Measurements from ENCODE around the gene CEP128.
A peak's percentile ranks its signal among the peaks of the same experiment; 100 is the strongest.

The CEP128 gene

DNA sequence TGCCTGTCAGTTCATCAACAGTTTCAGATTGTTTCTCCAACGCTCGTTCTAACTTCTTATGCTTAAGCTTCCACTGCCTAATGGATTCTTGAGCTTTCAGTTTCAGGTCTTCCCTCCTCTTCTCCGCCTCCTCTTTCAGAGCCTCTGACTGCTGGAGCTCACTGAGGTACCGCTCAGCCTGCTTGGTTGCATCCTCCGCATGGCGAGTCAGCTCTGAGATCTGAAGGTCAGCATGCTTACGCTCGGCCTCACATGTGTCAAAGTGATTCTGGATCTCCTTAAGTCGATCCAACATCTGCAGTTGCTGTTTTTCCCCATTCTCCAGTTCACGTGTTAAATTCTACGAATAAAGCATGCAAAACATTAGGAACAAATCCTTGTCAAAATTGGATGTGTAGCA, 148.8 kb downstream of the CEP128 start:
- TF ChIP-seq GATA3 (IDR thresholded peaks at IDR 0.05; ENCODE audit: low read depth, low read length) (no peak), GATA2 (IDR thresholded peaks at IDR 0.05; ENCODE audit: low read depth, low read length) (no peak)

DNA sequence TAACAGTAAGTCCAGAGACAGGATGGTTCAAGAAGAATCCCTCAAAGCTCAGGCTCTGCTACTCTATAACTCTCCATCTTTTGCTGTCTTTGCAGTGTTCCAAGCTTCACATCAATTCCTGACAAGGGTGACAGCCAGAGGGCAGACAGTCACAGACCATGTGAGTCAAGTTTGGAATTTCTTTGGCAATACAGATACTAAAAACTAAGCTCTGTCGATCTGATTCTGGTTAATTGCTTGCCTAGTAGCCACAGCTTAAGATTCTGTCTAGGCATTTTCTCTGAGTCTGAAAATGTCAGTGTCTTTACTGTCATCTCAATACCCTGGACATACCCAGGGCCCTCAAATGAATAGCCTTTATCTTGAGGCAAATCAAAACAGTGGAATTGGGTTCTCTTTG, 153.7 kb downstream of the CEP128 start:
- no peak for TF ChIP-seq GATA3 (IDR thresholded peaks at IDR 0.05; ENCODE audit: low read depth, low read length)
- TF ChIP-seq GATA2 (IDR thresholded peaks at IDR 0.05; ENCODE audit: low read depth, low read length) = no peak

GRCh38 chr14:80784820-80785219, 156.7 kb downstream of the CEP128 start:
- no peak for TF ChIP-seq GATA2 (IDR thresholded peaks at IDR 0.05; ENCODE audit: low read depth, low read length)
- no peak for TF ChIP-seq GATA3 (IDR thresholded peaks at IDR 0.05; ENCODE audit: low read depth, low read length)

DNA sequence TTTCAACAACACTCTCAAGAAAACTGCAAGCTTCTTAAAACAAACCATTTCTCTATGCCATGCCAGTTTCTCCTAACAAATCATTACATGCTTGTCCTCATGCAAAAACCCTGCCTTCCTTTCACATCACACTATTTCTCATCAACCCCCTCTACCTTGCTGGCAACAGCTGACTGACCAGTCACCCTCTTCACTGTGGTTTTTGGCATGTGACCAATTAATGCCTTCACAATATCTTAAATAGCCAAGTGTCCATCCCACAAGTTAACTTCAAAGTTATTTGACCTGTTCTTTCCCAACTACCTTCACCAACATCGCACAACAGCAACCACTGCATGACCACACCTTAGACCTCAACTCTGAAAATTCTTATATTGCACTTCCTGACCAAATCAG, 159.6 kb downstream of the CEP128 start:
- TF ChIP-seq GATA3 (IDR thresholded peaks at IDR 0.05; ENCODE audit: low read depth, low read length) = no peak
- TF ChIP-seq GATA2 (IDR thresholded peaks at IDR 0.05; ENCODE audit: low read depth, low read length) = no peak

DNA sequence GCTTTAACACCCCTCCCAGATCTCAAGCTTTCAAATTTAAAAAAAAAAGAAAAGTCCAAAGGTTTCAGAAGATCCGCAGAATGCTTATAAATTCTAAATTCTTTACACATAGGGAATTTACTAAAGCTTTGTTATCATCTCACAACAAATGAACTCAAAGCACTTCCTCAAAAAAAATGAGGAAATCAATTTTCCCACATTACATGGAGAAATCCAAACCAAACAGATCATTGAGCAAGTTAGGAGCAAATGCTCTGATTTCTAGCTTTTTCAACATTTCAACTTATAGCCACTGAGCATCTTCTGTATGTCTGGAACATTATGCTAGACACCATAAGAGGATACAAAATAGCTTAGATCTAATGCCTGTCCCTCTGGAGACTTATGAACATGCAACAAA, 161.0 kb downstream of the CEP128 start:
- no peak for TF ChIP-seq GATA3 (IDR thresholded peaks at IDR 0.05; ENCODE audit: low read depth, low read length)
- TF ChIP-seq GATA2 (IDR thresholded peaks at IDR 0.05; ENCODE audit: low read depth, low read length) = no peak

DNA sequence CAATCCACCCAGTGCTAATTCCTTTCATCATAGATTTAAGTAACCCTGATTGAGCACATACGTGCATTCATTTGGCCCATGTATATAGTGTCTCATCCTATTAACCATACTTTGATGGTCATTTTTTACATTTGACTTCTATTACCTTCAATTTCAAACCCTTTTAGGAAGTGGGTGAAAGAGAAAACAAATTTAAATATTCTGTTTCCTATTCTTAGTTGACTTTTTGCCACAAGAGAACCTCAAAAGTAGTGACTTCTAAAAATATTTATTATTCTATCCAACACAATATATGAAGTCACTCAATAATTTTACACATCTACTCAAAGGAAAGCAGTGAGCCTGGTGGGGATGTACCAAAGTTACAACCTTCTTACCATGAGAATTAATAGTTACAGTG, 164.9 kb downstream of the CEP128 start:
- TF ChIP-seq GATA2 (IDR thresholded peaks at IDR 0.05; ENCODE audit: low read depth, low read length) (no peak), GATA3 (IDR thresholded peaks at IDR 0.05; ENCODE audit: low read depth, low read length) (no peak)

DNA sequence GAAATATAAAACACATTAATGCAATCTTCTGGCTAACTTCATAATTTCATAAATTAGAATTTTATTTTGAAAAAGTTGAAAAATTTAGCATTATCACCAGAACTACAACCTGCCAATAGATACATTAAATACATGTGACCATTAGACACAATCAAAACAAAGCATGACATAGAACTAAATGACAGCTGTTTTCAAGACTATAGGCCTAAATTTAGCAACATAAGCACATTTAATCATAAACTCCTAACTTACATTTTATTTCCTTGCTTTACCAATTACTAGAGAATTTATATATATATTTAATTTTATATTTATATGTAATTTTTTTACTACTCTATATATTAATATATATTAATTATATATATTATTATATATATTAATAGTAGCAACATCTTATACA, 165.4 kb downstream of the CEP128 start:
- TF ChIP-seq GATA3 (IDR thresholded peaks at IDR 0.05; ENCODE audit: low read depth, low read length) (no peak), GATA2 (IDR thresholded peaks at IDR 0.05; ENCODE audit: low read depth, low read length) (no peak)

- TF ChIP-seq GATA2 (IDR thresholded peaks at IDR 0.05; ENCODE audit: low read depth, low read length) = no peak
- TF ChIP-seq GATA3 (IDR thresholded peaks at IDR 0.05; ENCODE audit: low read depth, low read length) = no peak
Observed at GRCh38 chr14:80772504-80772903, 169.0 kb downstream of the CEP128 start.

- TF ChIP-seq GATA2 (IDR thresholded peaks at IDR 0.05; ENCODE audit: low read depth, low read length) = no peak
Observed at GRCh38 chr14:80771201-80771600, 170.3 kb downstream of the CEP128 start.

- TF ChIP-seq GATA2 (IDR thresholded peaks at IDR 0.05; ENCODE audit: low read depth, low read length) = no peak
- no peak for TF ChIP-seq GATA3 (IDR thresholded peaks at IDR 0.05; ENCODE audit: low read depth, low read length)
Observed at GRCh38 chr14:80770114-80770908, 171.2 kb downstream of the CEP128 start.

- TF ChIP-seq GATA3 (IDR thresholded peaks at IDR 0.05; ENCODE audit: low read depth, low read length) = no peak
- TF ChIP-seq GATA2 (IDR thresholded peaks at IDR 0.05; ENCODE audit: low read depth, low read length) = no peak
Observed at GRCh38 chr14:80768646-80769045, 172.9 kb downstream of the CEP128 start.

DNA sequence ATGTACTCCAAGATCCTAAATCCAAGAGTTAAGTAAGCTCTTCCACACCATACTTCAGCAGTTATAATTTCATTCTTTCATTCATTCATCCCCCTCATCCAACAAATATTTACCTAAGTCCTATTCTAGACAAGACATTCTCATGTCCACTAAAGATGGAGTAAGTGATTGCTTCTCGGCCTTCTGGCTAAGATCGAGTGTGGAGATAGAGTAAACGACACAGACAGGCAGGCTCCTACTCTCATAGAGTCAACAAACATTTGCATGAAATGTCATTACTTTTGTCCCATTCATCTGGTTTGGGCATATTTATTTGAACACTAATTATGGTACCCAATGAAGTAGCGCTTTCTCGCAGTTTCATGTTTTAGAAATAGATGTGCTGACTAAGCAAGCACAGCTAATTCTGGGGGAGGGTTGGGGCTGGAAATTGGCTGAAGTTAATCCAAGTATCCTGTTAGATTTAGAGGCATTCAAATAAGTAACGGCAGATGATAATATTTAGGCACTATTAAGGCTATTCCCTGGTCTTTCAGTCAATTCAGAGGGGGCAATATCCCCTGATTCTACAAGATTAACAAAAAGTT, 176.5 kb downstream of the CEP128 start:
- no peak for TF ChIP-seq GATA3 (IDR thresholded peaks at IDR 0.05; ENCODE audit: low read depth, low read length)
- peak; percentile 31; the same call in 1 of the 2 replicates for TF ChIP-seq GATA2 (IDR thresholded peaks at IDR 0.05; ENCODE audit: low read depth, low read length)

GRCh38 chr14:80764496-80764895, 177.0 kb downstream of the CEP128 start:
- TF ChIP-seq GATA2 (IDR thresholded peaks at IDR 0.05; ENCODE audit: low read depth, low read length) (no peak), GATA3 (IDR thresholded peaks at IDR 0.05; ENCODE audit: low read depth, low read length) (no peak)

- TF ChIP-seq GATA3 (IDR thresholded peaks at IDR 0.05; ENCODE audit: low read depth, low read length) (no peak), GATA2 (IDR thresholded peaks at IDR 0.05; ENCODE audit: low read depth, low read length) (no peak)
Observed at GRCh38 chr14:80762641-80763228, 178.8 kb downstream of the CEP128 start.

DNA sequence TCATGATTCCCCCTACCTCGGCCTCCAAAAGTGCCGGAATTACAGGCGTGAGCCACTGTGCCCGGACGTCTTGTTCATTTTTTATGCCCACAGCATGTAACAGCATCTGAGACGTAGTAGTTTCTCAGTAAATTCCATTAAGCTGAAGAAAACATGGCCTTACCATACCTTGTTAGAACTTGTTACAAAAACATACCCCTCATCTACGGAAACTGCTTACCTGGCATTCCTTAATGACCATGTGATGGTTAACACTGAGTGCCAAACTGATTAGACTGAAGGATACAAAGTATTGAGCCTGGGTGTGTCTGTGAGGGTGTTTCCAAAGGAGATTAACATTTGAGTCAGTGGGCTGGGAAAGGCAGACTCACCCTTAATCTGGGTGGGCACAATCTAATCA, 186.8 kb downstream of the CEP128 start:
- no peak for TF ChIP-seq GATA2 (IDR thresholded peaks at IDR 0.05; ENCODE audit: low read depth, low read length)
- TF ChIP-seq GATA3 (IDR thresholded peaks at IDR 0.05; ENCODE audit: low read depth, low read length) = no peak

All from SH-SY5Y (cell line).